SIG-M5 treated with dmso at 0.1 percent for 504 hours (cell line): Measurements from ENCODE around the gene TSEN34.
A peak's percentile ranks its signal among the peaks of the same experiment; 100 is the strongest.
"Not testable (repeated sequence)": the region's sequence is repeated elsewhere in the genome, so short reads cannot be mapped to it uniquely, and the experiment has no call there.

Source experiments
- DNase-seq: peaks from one replicate; lab custom pipeline; 2025; ENCODE audit not compliant: unreplicated experiment; lab: John Stamatoyannopoulos, UW

Gene TSEN34

GRCh38 chr19:54207676-54207982 lies 16.5 kb downstream of the TSEN34 start:
- peak; percentile 63 for DNase-seq

GRCh38 chr19:54207983-54208783 lies 17.1 kb downstream of the TSEN34 start:
- DNase-seq: peak; percentile 99

GRCh38 chr19:54208784-54209057 lies 17.6 kb downstream of the TSEN34 start:
- DNase-seq: no peak

GRCh38 chr19:54209058-54209810 lies 18.1 kb downstream of the TSEN34 start:
- no peak for DNase-seq

- DNase-seq: peak; percentile 71
Measured at GRCh38 chr19:54209811-54210494, 18.8 kb downstream of the TSEN34 start.

- no peak for DNase-seq
Measured at GRCh38 chr19:54211235-54211634, 20.1 kb downstream of the TSEN34 start.

GRCh38 chr19:54214217-54214616 lies 23.1 kb downstream of the TSEN34 start:
- not testable (repeated sequence) for DNase-seq

- not testable (repeated sequence) for DNase-seq
Measured at GRCh38 chr19:54214734-54215133, 23.6 kb downstream of the TSEN34 start.

GRCh38 chr19:54216869-54217268 lies 25.8 kb downstream of the TSEN34 start:
- no peak for DNase-seq

- DNase-seq: not testable (repeated sequence)
Measured at GRCh38 chr19:54217517-54218247, 26.6 kb downstream of the TSEN34 start.

GRCh38 chr19:54218259-54218658 lies 27.2 kb downstream of the TSEN34 start:
- no peak for DNase-seq

GRCh38 chr19:54218960-54219661 lies 28.0 kb downstream of the TSEN34 start:
- no peak for DNase-seq

- DNase-seq: not testable (repeated sequence)
Measured at GRCh38 chr19:54219702-54220101, 28.6 kb downstream of the TSEN34 start.

- DNase-seq: not testable (repeated sequence)
Measured at GRCh38 chr19:54221947-54222346, 30.8 kb downstream of the TSEN34 start.

- not testable (repeated sequence) for DNase-seq
Measured at GRCh38 chr19:54222474-54223276, 31.6 kb downstream of the TSEN34 start, which contains the start of gene LILRB3. LILRB3 (minus strand) TSS chr19:54223007; CDS start chr19:54222976, 31 bp downstream.

GRCh38 chr19:54223277-54223936 lies 32.3 kb downstream of the TSEN34 start:
- DNase-seq: not testable (repeated sequence)

GRCh38 chr19:54223937-54224281 lies 32.8 kb downstream of the TSEN34 start:
- DNase-seq: not testable (repeated sequence)

GRCh38 chr19:54224619-54225018 lies 33.5 kb downstream of the TSEN34 start:
- DNase-seq: not testable (repeated sequence)

- DNase-seq: no peak
Measured at GRCh38 chr19:54229146-54229545, 38.0 kb downstream of the TSEN34 start.
